NCI-H146 treated with DMSO at 0.1 percent for 48 hours (cell line): ENCODE results near the gene DPF3.

Source experiments
- DNase-seq: peaks from one replicate; lab custom pipeline; 2025; ENCODE audit not compliant: unreplicated experiment; lab: John Stamatoyannopoulos, UW

DPF3 gene

GRCh38 chr14:72744416-72745120 is 149.3 kb downstream of the DPF3 start:
- DNase-seq, result no peak

GRCh38 chr14:72743626-72744025 is 150.3 kb downstream of the DPF3 start:
- no peak for DNase-seq

- DNase-seq, result no peak
These were observed 151.1 kb downstream of the DPF3 start for GRCh38 chr14:72742838-72743195.

GRCh38 chr14:72742118-72742837 is 151.6 kb downstream of the DPF3 start:
- DNase-seq, result no peak

- no peak for DNase-seq
These were observed 152.1 kb downstream of the DPF3 start for GRCh38 chr14:72741826-72742117.

GRCh38 chr14:72740966-72741825 is 152.7 kb downstream of the DPF3 start:
- DNase-seq, result no peak

GRCh38 chr14:72740504-72740961 is 153.4 kb downstream of the DPF3 start:
- no peak for DNase-seq

- no peak for DNase-seq
These were observed 154.2 kb downstream of the DPF3 start for GRCh38 chr14:72739446-72740405.

GRCh38 chr14:72738161-72738611 is 155.7 kb downstream of the DPF3 start:
- DNase-seq, result no peak

- DNase-seq, result no peak
These were observed 156.3 kb downstream of the DPF3 start for GRCh38 chr14:72737560-72737943.

- DNase-seq, result no peak
These were observed 156.9 kb downstream of the DPF3 start for GRCh38 chr14:72736786-72737559.

- no peak for DNase-seq
These were observed 157.6 kb downstream of the DPF3 start for GRCh38 chr14:72736308-72736707.

GRCh38 chr14:72732022-72732780 is 161.7 kb downstream of the DPF3 start:
- DNase-seq, result no peak

GRCh38 chr14:72731252-72732020 is 162.5 kb downstream of the DPF3 start:
- DNase-seq, result no peak

GRCh38 chr14:72730468-72730867 is 163.4 kb downstream of the DPF3 start:
- DNase-seq, result no peak

GRCh38 chr14:72726444-72726843 is 167.5 kb downstream of the DPF3 start:
- no peak for DNase-seq

GRCh38 chr14:72723858-72724530 is 169.9 kb downstream of the DPF3 start:
- no peak for DNase-seq
